ENCODE data around the gene FBXL20. TPM values are rescaled to one million over a fixed set of nuclear protein-coding genes. Genes with fewer than 3 reads are reported as not detected.

The FBXL20 gene
- total and polyA plus RNA-seq, 2 of the 8 experiments (the other 6 are each of a cell fraction or from before 2014, with no cell fraction given) = 5.5 to 11.0 TPM

- no peak overlapping the region for H2BK120ac ChIP-seq (replicated peaks; ENCODE audit: low read depth, low read length)
- H3K36me3 ChIP-seq (ENCODE audit: control insufficient read depth in 2 of 4, insufficient read depth in 4 of 4, low read length in 3 of 4) = no peaks in the 10 kb centered on the region
- no peak overlapping the region for H4K5ac ChIP-seq (ENCODE audit: insufficient read length, low read depth, low read length)
- H3K23me2 ChIP-seq (ENCODE audit: low read depth, low read length) = no peaks in the 10 kb centered on the region
- H3K9me3 ChIP-seq (ENCODE audit: insufficient read depth in 2 of 2, low read depth in 1 of 2, low read length in 1 of 2) = no peaks in the 10 kb centered on the region
- H3K79me1 ChIP-seq (ENCODE audit: low read depth, low read length) = no peaks in the 10 kb centered on the region
- H4K8ac ChIP-seq (ENCODE audit: extremely low read depth, insufficient read depth, low read length) = no peak overlapping the region
- 82% methylated on average over 8 of the region's 8 CpGs; no CpG with 5 or more reads in 1 of the 2 experiments for WGBS, 2 experiments (ENCODE audit: extremely low coverage in 1 of 2, insufficient coverage in 1 of 2, insufficient read length in 1 of 2, insufficient replicate concordance in 2 of 2, low coverage in 1 of 2, low lambda C conversion rate in 2 of 2, missing lambda C conversion rate in 1 of 2)
- H3K23ac ChIP-seq (ENCODE audit: insufficient read length) = no peak overlapping the region
- DNase-seq (ENCODE audit: low read depth in 1 of 2, low spot score in 2 of 2) = no peak
- H4K91ac ChIP-seq (replicated peaks; ENCODE audit: insufficient read length, low read length) = no peak overlapping the region
- no peak overlapping the region for H2AFZ ChIP-seq (ENCODE audit: low read length)
- H2BK20ac ChIP-seq (ENCODE audit: low read length) = no peak overlapping the region
- H3K4ac ChIP-seq (replicated peaks; ENCODE audit: insufficient read length, low read depth, low read length) = no peak overlapping the region
- no peak overlapping the region for H2BK12ac ChIP-seq (ENCODE audit: low read depth, low read length)
- no peak overlapping the region for H3K4me2 ChIP-seq (ENCODE audit: insufficient read depth in 1 of 2, low read depth in 2 of 2, low read length in 2 of 2)
- TF ChIP-seq SP4 (IDR thresholded peaks at IDR 0.05; ENCODE audit: low read length) (no peak), YY1 (IDR thresholded peaks at IDR 0.05; ENCODE audit: low read depth, low read length) (0 out of 2 replicates have a peak, but pooled peaks have one; percentile 13)
- no peak overlapping the region for H3K27ac ChIP-seq (ENCODE audit: low read depth, low read length)
- no peak overlapping the region for H3K56ac ChIP-seq (replicated peaks; ENCODE audit: insufficient read length, low read depth, low read length)
- CTCF ChIA-PET (ENCODE audit: partially characterized antibody) = interaction anchor here (0.6 kb wide), 1 partner anchor 186 kb away, joined by 3 read pairs; no protein-coding TSS in a partner anchor
- H2AK5ac ChIP-seq (ENCODE audit: low read depth, low read length) = no peak overlapping the region
- no peaks in the 10 kb centered on the region for H3K79me2 ChIP-seq (ENCODE audit: control insufficient read depth in 1 of 2, insufficient read depth in 2 of 2, low read length in 2 of 2)
- H4K20me1 ChIP-seq (replicated peaks in 1 of 2; ENCODE audit: control insufficient read depth in 1 of 2, insufficient read depth in 2 of 2, low read length in 2 of 2) = peaks cover 0 to 2% of the 10 kb centered on the region in 2 experiments
- no peak overlapping the region for H3K18ac ChIP-seq (ENCODE audit: extremely low read depth, low read length)
- H2BK5ac ChIP-seq (ENCODE audit: low read depth, low read length) = no peak overlapping the region
- H3K4me3 ChIP-seq (ENCODE audit: extremely low read depth in 1 of 4, insufficient read depth in 2 of 4, low read depth in 3 of 4, low read length in 4 of 4) = no peak overlapping the region
- no peak for FAIRE-seq
- no peak overlapping the region for H3K14ac ChIP-seq (ENCODE audit: insufficient read length)
- H2BK15ac ChIP-seq (ENCODE audit: low read length) = no peak overlapping the region
- no peak overlapping the region for H3K9ac ChIP-seq (replicated peaks in 1 of 4; ENCODE audit: extremely low read depth in 1 of 4, low read depth in 3 of 4, low read length in 3 of 4)
- no peaks in the 10 kb centered on the region for H3K27me3 ChIP-seq (replicated peaks in 1 of 4; ENCODE audit: control insufficient read depth in 3 of 4, extremely low read depth in 1 of 4, insufficient read depth in 3 of 4, low read length in 3 of 4)
- H3K4me1 ChIP-seq (replicated peaks in 1 of 4; ENCODE audit: control insufficient read depth in 3 of 4, insufficient read depth in 4 of 4, low read length in 3 of 4) = no peaks in the 10 kb centered on the region
- POLR2A ChIA-PET (ENCODE audit: partially characterized antibody) = interaction anchor here (0.9 kb wide), 1 partner anchor 40 kb away, joined by 3 read pairs; no protein-coding TSS in a partner anchor
Observed at GRCh38 chr17:39364236-39365025, 37.0 kb downstream of the FBXL20 start.

Data from H1 (cell line).